Left renal pelvis (tissue), 4 donors: ENCODE measurements around the gene MSRB1. TPM values are rescaled to one million over a fixed set of nuclear protein-coding genes. Genes with fewer than 3 reads are reported as not detected.
A peak's percentile ranks its signal among the peaks of the same experiment; 100 is the strongest.
"Not testable (repeated sequence)": the region's sequence is repeated elsewhere in the genome, so short reads cannot be mapped to it uniquely, and the experiment has no call there.

Experiments used
- DNase-seq, 4 donors: peaks; one replicate each; pipeline ENCODE4 v3.0.0-alpha.2; 2013; ENCODE audit warnings: low read depth in 4 of 4, low spot score in 3 of 4
- polyA plus RNA-seq, 4 donors: library from polyadenylated mRNA; unstranded; fragments of 120-200 nt; gene quantifications; one replicate each; pipeline ENCODE4 v1.2.1, GENCODE V29; 2013; ENCODE audit not compliant: insufficient read length in 4 of 4

The MSRB1 gene
- polyA plus RNA-seq, 4 donors: 12.7 to 78.7 (median 58.5) TPM

GRCh38 chr16:1941162-1942046, 1.6 kb downstream of the MSRB1 start:
- no peak for DNase-seq

GRCh38 chr16:1940273-1941161, 2.5 kb downstream of the MSRB1 start:
- no peak for DNase-seq

GRCh38 chr16:1939833-1940232, 3.2 kb downstream of the MSRB1 start:
- not testable (repeated sequence) for DNase-seq

DNA sequence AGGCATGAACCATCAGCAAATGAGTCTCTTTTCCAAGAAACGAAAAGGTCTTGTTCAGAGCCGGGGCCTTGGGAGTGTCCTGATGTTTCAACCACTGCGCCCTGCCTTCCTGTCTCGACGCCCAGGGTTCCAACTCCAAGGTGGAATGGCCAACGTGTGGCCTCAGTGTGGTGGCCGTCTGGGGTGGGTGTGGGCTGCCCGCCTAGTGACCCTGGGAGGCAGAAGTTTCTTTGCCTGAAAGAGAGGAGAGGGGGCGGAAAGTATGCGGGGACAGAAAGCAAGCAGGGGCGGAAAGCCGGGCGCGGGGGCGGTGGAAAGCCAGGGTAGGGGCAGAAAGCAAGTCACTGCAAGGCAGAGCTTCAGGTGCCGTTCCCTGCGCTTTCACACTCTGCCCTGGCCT, 4.1 kb downstream of the MSRB1 start:
- no peak for DNase-seq

GRCh38 chr16:1938316-1938715, 4.7 kb downstream of the MSRB1 start:
- DNase-seq: no peak

DNA sequence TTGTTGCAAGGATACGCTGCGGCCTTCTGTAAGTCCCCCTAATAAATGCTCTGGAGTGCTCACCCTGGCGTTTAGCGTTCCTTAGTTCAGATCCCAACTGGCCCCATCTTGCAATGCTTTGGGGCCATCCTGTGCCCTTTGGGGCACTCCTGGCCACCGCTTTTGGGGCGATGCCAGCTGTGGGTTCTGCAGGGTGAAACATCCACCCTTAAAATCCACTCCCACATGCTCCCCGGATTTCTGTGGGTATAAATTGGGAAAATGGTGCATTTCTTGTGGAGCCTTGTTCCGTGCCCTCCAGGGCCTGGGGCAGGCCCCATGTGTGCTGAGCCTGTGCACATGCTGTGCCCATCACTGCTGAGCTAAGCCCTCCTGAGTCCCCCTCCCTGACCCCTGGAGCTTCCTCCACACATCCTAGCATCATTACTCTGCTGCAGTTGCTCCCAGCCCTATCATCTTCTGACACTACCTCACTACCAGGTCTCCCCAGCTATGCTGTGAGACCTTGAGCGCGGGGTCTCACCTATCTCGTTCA, 6.0 kb downstream of the MSRB1 start:
- DNase-seq: no peak

- DNase-seq: no peak
Observed at GRCh38 chr16:1933097-1933661, 9.8 kb downstream of the MSRB1 start.

DNA sequence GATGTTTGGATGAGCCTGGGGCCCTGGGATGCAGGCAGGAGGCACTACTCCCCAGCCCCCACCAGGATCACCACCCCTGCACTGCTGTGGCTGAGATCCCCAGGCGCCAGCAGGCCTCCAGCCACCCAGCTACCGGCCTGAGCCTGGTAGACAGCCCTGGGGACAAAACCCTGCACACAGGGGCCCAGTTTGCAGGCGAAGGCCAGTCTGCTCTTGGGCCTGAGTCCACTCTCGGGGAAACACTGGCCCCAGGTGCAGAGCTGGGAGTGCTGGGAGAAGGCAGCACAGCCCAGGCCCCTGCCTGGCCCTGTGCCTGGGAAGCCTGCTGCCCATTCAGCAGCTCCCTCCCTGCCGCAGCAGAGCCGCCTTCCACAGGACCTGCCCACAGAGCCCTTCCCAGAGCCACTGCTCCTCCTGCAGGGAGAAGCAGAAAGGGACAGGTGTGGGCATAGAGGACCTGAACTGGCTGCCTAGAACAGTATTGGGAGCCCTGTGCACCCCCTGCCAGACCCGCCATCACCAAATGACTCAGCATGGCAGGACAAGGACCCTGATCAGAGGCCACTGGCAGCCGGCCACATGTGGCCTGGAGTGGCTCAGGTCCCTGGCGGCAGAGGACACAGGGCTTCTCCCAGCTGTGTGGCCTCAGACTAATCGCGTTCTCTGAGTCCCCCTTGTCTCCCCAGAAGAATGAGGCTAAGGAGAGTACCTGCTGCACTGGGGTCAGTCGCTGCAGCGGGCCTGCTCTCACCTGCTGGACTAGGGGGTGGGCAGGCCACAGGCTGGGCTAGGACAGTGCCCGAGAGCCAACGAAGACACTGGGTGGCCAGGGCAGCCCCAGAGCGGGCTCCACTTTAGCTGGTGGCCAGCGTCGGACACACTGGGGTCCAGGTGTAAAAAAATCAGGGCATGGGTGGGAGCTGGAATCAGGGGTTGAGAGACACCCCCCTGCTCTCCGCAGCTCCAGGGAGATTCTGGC, 10.7 kb downstream of the MSRB1 start:
- no peak for DNase-seq

DNA sequence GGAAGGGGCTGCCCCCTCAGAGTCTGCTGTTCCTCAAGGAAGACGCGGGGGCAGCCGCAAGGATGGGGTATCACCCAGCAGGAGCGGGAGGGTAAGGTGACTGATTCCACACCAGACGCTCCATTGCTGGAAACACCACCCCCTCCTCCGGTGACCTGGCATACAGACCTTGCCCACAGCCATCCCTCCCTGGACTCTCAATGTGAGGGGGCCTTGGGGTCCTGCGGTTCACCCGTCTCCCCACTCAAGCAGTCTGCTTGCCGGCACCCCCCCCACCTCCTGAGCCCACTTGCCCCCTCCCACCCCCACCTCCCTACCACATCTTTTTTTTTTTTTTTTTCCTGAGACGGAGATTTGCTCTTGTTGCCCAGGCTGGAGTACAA, 12.7 kb downstream of the MSRB1 start:
- no peak for DNase-seq

DNA sequence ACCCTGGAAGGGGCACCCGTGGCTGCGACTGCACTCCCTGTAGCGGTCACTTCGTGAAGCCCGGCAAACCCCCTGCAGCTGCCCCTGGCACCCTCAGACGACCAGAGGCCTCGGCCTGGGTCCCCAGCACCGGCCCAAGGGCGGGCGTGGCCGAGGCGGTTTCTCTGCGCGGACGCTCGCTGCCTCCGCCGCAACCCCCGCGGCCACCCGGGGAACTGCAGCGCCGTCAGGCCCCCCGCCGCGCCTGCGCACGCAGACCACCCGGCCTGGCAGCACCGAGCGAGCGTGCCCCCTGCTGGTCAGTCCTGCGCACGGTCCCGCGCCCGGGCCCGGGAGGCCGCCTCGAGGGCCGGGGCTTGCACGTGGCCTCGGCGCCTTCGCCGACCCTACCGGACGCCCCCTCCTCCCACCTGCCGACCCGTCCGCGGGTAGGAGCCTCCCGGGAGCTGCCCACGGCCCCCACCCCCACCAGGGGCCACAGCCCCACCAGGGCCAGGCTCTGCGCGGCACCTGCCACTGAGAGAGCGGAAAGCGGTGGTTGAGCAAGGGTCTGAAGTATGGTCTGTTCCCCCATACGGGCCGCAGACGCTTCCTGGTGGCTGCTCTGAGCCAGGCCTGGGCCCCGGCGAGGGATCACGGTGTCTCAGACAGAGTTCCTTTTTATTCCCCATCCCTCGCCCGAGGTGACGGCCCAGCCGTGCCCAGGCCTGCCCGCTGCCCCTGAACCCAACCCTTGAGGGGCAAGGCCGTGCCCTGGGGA, 13.2 kb downstream of the MSRB1 start:
- DNase-seq: peak; percentile 61 to 70 (median 67)

DNA sequence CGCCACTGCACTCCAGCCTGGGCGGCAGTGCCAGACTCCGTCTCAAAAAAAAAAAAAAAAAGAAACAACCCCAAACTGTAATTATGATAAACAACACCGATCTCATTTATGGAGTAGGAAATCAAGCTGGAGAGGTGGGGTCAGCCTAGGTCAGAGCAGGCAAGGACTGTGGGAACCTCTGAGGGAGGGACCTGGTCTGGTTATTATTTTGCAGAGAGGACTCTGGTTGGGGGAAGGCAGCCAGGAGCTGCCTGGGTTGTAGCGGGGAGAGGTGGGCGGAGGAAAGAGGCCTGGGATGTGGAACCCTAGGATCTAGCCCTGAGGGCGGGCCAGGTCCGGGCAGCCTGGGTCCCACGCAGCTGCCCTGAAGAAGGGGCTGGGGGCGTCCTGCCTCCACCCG, 13.9 kb downstream of the MSRB1 start:
- DNase-seq: no peak

DNA sequence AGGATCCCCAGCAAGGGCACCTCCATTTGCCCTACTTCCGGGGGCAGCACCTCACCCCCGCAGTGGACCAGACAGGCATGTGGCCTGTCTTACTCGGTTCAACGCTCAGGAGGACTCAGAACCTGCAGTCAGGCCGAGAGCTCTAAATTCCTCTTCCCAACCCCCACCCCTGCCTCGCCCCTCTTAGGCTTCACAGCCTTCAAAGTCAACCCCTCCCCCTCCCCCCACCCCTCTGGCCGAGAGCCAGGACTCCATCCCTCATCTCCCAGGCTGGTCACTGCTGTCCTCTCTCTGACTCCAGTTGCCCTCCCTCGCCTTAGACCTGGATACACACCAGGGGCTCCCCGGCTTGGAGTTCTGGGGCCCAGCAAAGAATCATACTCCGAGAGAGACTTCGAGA, 16.7 kb downstream of the MSRB1 start:
- no peak for DNase-seq

DNA sequence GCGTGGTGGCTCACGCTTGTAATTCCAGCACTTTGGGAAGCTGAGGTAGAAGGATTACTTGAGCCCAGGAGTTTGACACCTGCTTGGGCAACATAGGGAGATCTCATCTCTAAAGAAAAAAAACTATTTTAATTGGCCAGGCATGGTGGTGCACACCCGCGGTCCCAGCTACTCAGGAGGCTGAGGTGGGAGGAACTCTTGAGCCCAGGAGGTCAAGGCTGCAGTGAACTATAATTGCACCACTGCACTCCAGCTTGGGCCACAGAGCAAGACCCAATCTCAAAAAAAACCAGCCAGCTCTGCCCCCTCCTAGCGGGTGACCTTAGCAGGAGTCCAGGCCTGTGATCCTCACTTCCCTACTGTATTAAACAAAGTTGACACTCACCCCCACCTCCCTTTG, 18.9 kb downstream of the MSRB1 start:
- DNase-seq: no peak

DNA sequence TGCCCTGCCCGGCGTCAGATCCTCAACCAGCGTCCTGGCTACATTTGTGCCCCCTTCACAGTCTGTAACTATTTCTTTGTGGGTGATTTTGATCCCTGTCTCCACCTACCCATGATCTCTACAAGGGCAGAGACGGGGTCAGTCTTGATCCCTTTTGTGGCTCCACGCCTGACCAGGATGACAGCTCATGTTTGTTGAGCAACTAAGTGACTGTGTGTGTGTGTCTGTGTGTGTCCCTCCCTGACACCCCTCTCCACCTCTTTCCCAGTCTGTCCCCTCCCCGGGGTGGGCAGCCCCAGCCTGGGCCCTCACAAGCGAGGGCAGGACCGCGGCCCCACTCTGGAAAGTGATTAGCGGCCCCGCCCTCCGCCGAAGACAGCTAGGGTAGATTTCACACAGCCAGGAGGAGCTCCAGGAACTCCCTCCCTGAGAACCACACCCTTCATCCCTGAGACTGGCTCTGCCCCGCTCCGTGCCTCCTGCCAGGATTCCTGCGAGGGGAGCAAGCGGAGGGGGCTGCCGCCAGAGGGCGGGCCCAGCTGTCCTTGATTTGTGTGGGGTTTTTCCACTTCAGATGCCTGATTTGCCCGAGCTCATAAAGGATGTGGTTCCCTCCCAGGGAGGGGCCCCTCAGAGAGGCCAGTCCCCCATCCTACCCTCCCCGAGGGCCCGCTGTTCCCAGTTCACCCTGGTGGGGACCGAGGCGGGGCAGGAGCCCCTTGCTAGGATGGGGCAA, 19.5 kb downstream of the MSRB1 start:
- DNase-seq: no peak

DNA sequence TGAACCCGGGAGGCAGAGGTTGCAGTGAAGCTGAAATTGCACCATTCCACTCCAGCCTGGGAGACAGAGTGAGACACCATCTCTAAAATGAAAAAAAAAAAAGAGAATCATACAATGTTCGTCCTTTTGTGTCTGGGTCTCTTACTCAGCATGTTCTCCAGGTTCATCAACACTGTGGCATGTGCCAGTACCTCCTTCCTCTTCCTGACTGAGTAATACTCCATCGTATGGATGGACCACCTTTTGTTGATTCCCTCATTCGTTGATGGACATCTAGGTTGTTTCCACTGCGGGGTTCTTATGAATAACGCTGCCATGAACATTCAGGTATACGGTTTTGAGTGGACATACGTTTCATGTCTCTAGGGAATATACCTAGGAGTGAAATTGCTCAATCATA, 20.6 kb downstream of the MSRB1 start:
- no peak for DNase-seq

DNA sequence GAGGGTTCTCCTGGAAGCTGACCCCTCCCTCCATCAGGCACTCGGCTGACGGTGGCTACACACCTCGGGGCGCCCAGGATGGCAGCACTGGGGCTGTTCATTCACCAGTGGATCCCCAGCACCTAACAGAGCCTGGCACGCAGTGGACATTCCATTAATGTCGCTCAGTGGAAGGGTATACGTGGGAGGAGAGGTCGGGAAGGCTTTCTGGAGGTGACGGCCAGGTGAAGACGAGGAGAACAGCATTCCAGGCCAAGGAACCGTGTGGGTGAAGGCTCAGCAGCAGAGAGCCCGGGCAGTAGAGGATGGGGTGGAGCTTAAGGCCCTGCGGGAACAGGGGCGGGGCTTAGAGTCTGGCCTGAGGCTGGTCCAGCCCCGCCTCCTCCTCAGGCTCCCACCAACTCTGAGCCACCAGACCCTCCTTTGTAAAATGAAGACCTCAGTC, 22.2 kb downstream of the MSRB1 start:
- DNase-seq: no peak

GRCh38 chr16:1920122-1920521, 22.9 kb downstream of the MSRB1 start:
- DNase-seq: not testable (repeated sequence)

DNA sequence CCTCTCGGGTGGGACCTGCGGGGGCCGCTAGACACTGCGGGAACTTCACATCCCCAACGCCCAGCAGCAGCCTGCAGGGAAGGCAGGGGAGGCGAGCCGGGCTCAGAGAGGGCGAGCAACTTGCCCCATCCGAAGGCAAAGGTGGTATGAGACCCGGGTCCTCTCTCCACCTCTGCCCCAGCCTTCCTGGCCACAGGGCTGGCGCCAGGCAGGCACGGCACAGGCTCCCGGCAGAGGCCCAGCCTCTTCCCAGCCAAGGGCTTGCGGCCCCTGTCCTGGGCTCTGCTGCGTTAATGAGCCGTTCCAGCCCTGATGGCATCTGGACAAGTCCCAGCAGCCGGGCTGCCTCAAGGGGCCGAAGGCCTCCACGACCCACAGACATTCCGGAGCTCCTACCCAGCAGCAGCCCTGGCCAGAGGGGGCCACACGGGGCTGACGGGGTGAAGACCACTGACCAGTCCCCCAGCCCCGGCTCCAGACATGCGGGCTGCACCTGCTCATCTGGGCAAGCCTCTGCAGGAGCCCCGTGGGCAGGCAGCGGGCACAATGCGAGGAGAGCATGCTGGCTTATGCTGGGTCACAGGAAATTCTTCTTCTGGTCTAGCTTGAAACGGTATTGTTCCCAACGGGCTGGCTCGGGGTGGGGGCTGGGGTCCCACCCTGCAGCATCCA, 23.5 kb downstream of the MSRB1 start:
- no peak for DNase-seq
